Gastroesophageal sphincter (tissue), 4 donors: ENCODE results near the gene FAM117A. TPM values are rescaled to one million over a fixed set of nuclear protein-coding genes. Genes with fewer than 3 reads are reported as not detected.

Source experiments
- ATAC-seq: fragments of 150-250 bp; one replicate; pipeline ENCODE4 v1.9.1; 2016; ENCODE audit warnings: mild to moderate bottlenecking, moderate library complexity
- H3K27ac ChIP-seq, 4 donors: fragments of 200-600 bp; sonication (generic) in 3 of 4; 1 replicate in 3 of 4; 2 replicates in 1 of 4; pipeline ENCODE4 v1.5.1; 2016 to 2019
- H3K27me3 ChIP-seq: fragments of 200-600 bp; sonication (generic); one replicate; pipeline ENCODE4 v1.5.1; 2019
- H3K36me3 ChIP-seq, 2 donors: fragments of 200-600 bp; sonication (generic); one replicate each; pipeline ENCODE4 v1.5.1; 2019; ENCODE audit warnings: control low read depth in 1 of 2
- H3K4me1 ChIP-seq, 3 donors: fragments of 200-600 bp; sonication (generic); 1 replicate in 2 of 3; 2 replicates in 1 of 3; pipeline ENCODE4 v1.5.1; 2016 to 2019; ENCODE audit warnings: control low read depth in 2 of 3
- H3K4me3 ChIP-seq, 2 donors: fragments of 200-600 bp; sonication (generic); one replicate each; pipeline ENCODE4 v1.5.1; 2019; ENCODE audit warnings: mild to moderate bottlenecking in 1 of 2, moderate library complexity in 1 of 2
- H3K9me3 ChIP-seq, 3 donors: fragments of 200-600 bp; sonication (generic); one replicate each; pipeline ENCODE4 v1.5.1; 2017 to 2019; ENCODE audit warnings: control low read depth in 2 of 3
- EP300 ChIP-seq: sonication (generic); formaldehyde crosslinking; IDR thresholded peaks from one replicate; pipeline ENCODE4 v1.6.1; 2017; ENCODE audit warnings: antibody characterized with exemption, mild to moderate bottlenecking
- POLR2A ChIP-seq, 2 donors: fragments of 450-650 bp; IDR thresholded peaks; one replicate each; pipeline ENCODE4 v1.6.1; 2017; ENCODE audit warnings: antibody characterized with exemption in 2 of 2, mild to moderate bottlenecking in 2 of 2, moderate library complexity in 1 of 2
- POLR2AphosphoS5 ChIP-seq: sonication (generic); formaldehyde crosslinking; IDR thresholded peaks from one replicate; pipeline ENCODE4 v1.6.1; 2017; ENCODE audit warnings: antibody characterized with exemption
- WGBS, 2 donors: methylation state at CpG; one replicate each; pipeline ENCODE4 v1.1.5; 2018; ENCODE audit warnings: low coverage in 1 of 2; 5-methylcytosine and 5-hydroxymethylcytosine counted together
- total RNA-seq, 4 donors: library from RNA; depleted of rRNA; stranded (reverse); fragments of >200 nt; gene quantifications; one replicate each; pipeline ENCODE4 v1.1.0, GENCODE V29; 2016
- TF ChIP-seq, protein P1 (sequence below), 4 experiments: fragments of 200-600 bp in 2 of 4; fragments of 450-650 bp in 2 of 4; sonication (generic) in 1 of 4; IDR thresholded peaks; one replicate each; pipeline ENCODE4 v1.5.1; 2017 to 2019; ENCODE audit warnings: antibody characterized with exemption in 4 of 4, mild to moderate bottlenecking in 2 of 4, moderate library complexity in 2 of 4

The FAM117A gene
- total RNA-seq, 4 donors from 2014 or later = 12.4 to 39.5 (median 19.8) TPM

DNA sequence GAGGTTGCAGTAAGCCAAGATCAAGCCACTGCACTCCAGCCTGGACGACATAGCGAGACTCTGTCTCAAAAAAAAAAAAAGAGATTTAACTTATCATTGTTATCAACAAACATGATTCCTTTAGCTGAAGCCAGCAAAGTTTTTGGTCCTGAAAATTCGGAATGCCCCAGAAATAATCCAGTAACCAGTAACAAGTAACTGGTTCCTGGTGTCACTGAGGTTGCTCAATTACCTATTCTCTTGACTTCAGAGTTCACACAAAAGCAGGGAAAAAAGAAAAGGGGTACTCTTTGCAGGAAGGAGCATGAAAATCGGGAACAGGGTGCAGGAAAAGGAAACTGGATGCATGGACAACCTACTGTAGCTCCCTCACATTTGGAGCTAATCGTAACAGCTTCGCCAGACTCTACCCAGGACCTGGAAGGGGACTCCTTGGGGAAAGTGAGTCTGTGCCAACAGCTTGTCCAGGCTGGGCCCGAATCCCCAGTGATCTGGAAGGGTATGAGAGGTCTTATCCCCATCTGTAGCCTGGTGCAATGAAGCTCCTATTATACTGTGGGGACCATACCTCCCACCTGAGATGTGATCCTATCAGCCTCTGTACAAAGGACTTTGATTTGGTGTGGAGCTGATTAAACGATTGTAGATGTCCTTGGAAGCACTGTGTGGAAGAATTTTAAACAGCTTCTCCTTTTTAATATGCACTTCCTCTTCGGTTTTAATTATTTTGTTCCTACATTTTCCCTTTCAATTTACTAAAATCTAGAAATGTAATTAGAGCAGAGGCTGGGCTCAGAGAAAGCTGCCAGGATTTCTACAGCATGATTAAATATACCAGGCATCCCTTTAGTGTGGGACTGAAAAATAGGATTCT, 82.6 kb downstream of the FAM117A start:
- Histone ChIP-seq H3K4me1 (peaks cover 0 to 13% (median 3%) of the 10 kb centered on the region in 3 donors), H3K27ac (peak overlapping the region in 1 of 4 donors; percentile 20), H3K9me3 (no peaks in the 10 kb centered on the region), H3K27me3 (no peaks in the 10 kb centered on the region), H3K36me3 (no peaks in the 10 kb centered on the region), H3K4me3 (no peak overlapping the region)
- WGBS, 2 donors = 60 to 70% methylated on average over 8 to 9 of the region's 9 CpGs
- no peak for ATAC-seq
- TF ChIP-seq POLR2A (IDR thresholded peaks at IDR 0.05) = no peak
- TF ChIP-seq, protein P1, sequence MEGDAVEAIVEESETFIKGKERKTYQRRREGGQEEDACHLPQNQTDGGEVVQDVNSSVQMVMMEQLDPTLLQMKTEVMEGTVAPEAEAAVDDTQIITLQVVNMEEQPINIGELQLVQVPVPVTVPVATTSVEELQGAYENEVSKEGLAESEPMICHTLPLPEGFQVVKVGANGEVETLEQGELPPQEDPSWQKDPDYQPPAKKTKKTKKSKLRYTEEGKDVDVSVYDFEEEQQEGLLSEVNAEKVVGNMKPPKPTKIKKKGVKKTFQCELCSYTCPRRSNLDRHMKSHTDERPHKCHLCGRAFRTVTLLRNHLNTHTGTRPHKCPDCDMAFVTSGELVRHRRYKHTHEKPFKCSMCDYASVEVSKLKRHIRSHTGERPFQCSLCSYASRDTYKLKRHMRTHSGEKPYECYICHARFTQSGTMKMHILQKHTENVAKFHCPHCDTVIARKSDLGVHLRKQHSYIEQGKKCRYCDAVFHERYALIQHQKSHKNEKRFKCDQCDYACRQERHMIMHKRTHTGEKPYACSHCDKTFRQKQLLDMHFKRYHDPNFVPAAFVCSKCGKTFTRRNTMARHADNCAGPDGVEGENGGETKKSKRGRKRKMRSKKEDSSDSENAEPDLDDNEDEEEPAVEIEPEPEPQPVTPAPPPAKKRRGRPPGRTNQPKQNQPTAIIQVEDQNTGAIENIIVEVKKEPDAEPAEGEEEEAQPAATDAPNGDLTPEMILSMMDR (IDR thresholded peaks at IDR 0.05) = no peak
- no peak for TF ChIP-seq EP300
- no peak for TF ChIP-seq POLR2AphosphoS5

GRCh38 chr17:49680314-49680713, 83.6 kb downstream of the FAM117A start:
- H3K36me3 ChIP-seq = no peaks in the 10 kb centered on the region
- no peaks in the 10 kb centered on the region for H3K27me3 ChIP-seq
- H3K9me3 ChIP-seq = no peaks in the 10 kb centered on the region
- 57 to 68% methylated on average over 4 to 6 of the region's 6 CpGs for WGBS, 2 donors
- TF ChIP-seq, protein P1 (IDR thresholded peaks at IDR 0.05) = no peak
- TF ChIP-seq POLR2AphosphoS5 (no peak), POLR2A (IDR thresholded peaks at IDR 0.05) (no peak), EP300 (no peak)
- no peak for ATAC-seq
- H3K4me1 ChIP-seq = peaks cover 0 to 23% (median 13%) of the 10 kb centered on the region in 3 donors
- H3K4me3 ChIP-seq = no peak overlapping the region
- H3K27ac ChIP-seq = peak overlapping the region in 1 of 4 donors; percentile 17

DNA sequence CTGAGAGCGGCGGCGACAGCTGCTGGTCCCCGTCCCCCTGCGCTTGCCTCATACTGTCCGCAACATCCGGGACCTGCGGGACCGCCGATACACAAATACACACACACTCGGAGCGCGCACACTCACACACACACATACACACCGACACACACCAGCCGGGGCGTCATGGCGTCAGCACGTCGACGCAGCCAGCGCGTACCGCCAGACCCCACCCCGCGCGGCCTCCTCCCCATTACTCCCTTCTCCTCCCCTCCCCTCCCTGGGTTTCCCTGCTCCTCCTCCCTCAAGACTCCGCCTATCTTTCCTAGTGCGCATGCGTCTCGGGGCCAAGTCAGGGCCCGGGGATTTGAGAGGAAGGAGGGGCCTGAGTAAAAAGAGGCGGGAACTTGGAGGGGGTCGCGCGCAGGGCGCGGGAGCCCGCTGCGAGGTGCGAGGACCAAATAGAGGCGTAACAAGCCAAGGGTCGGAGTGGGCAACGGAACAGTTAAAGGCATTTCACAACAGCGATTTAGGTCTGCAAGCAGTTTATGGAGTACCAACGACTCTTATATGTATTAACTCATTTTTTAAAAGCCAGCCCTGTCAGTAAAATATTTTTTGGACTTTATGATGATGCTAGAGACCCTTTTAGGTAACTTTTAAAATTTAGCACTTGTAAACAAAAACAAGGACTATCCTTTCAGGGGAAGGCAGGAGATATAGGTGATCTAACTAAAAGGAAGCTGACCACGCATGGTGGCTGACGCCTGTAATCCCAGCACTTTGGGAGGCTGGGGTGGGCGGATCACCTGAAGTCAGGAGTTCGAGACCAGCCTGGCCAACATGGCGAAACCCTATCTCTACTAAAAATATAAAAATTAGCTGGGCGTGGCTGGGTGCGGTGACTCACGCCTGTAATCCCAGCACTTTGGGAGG, 85.7 kb downstream of the FAM117A start, which contains the start of gene SPOP:
Gene SPOP (minus strand): TSS at position 165 of the 915 bp plus-strand sequence. CDS start 55,287 bp downstream, outside the sequence.
- TF ChIP-seq POLR2AphosphoS5 (peak; percentile 93), EP300 (no peak), POLR2A (IDR thresholded peaks at IDR 0.05) (peak; percentile 33 to 53)
- TF ChIP-seq, protein P1 (IDR thresholded peaks at IDR 0.05) = no peak
- no peaks in the 10 kb centered on the region for H3K36me3 ChIP-seq
- peaks cover 0 to 44% (median 26%) of the 10 kb centered on the region in 3 donors for H3K4me1 ChIP-seq
- H3K27ac ChIP-seq = peak within 1 kb of the TSS; percentile 87 to 99 (median 98)
- 27 to 92% methylated on average over 5 to 18 of the region's 53 CpGs for WGBS, 2 donors
- H3K9me3 ChIP-seq = no peaks in the 10 kb centered on the region
- peak within 1 kb of the TSS; percentile 55 to 74 for H3K4me3 ChIP-seq
- ATAC-seq = peak; percentile 98
- no peaks in the 10 kb centered on the region for H3K27me3 ChIP-seq

DNA sequence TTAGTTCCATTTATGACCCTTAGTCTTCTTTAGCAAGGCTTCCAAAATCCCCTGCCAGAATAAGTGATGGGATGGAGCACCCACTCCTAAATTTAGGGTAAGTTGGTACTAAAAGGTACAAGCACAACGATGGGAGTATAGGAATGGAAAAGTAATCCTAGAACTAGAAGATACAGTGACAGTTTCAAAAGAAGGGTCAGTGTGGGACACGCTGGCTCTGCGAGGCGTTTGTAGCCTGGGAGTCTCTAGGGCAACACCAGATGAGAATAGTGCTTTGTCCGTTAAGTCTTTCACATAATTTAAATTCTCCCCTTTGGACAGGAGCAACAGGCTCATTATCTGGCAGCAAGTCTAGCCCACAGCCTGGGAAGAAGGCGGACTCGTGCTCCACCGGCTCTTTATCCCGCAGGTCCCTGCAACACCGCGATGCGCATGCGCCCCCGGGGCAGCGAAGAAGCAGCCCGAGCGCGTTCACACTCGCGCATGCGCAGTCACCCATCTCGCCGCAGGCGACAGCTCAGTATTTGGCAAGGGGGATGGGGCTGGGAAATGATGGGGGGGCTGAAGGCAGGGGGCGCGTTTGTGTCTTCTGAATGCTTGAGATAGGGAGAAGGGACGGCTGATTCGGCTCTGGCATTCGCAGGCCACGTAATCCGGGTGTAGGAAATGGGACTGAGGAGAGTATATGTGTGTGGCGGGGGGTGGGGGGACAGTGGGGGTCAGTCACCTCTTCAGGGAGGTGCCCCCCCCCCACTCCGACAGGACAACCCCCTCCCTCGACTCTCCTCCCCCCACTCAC, 86.6 kb downstream of the FAM117A start:
- Histone ChIP-seq H3K27me3 (no peaks in the 10 kb centered on the region), H3K9me3 (no peaks in the 10 kb centered on the region), H3K36me3 (no peaks in the 10 kb centered on the region), H3K27ac (peak overlapping the region; percentile 87 to 99 (median 98)), H3K4me1 (peaks cover 0 to 53% (median 26%) of the 10 kb centered on the region in 3 donors), H3K4me3 (peak overlapping the region; percentile 55 to 74)
- TF ChIP-seq EP300 (no peak), POLR2A (IDR thresholded peaks at IDR 0.05) (peak; percentile 43 to 51), POLR2AphosphoS5 (peak; percentile 89)
- TF ChIP-seq, protein P1 (IDR thresholded peaks at IDR 0.05) = peak in 1 of 4 experiments; percentile 1
- 1% methylated on average over 10 to 22 of the region's 34 CpGs for WGBS, 2 donors
- peak; percentile 85 for ATAC-seq
